K562 (cell line): ENCODE measurements around the gene KISS1R. TPM values are rescaled to one million over a fixed set of nuclear protein-coding genes. Genes with fewer than 3 reads are reported as not detected.

Experiments
- ATAC-seq: fragments of 200-7000 bp; cut with Tn5 transposase; 3 replicates; pipeline ENCODE4 v1.9.1; 2020; ENCODE audit warnings: moderate library complexity
- BruUV-seq: library from RNA; stranded (reverse); fragments of 400-500 nt; replicated peaks from 2 replicates; lab custom pipeline; 2021; lab: Mats Ljungman, UMichigan
- CTCF ChIA-PET: fragments of 300-600 bp; formaldehyde crosslinking; extraction: SDS; loops from one replicate; lab custom pipeline; 2021; ENCODE audit warnings: low intra/inter-chr PET ratio; lab: Yijun Ruan, JAX
- POLR2A ChIA-PET: fragments of 300-600, 350-650 bp; sonication (Branson Sonifier 250); formaldehyde crosslinking; extraction: SDS; loops from one replicate; lab custom pipeline; 2021; ENCODE audit warnings: antibody characterized with exemption, inconsistent platforms; lab: Yijun Ruan, JAX
- DNase-seq, 4 experiments: peaks; one replicate each; pipeline versions ENCODE4 v3.0.0 to v3.0.0-alpha.2; 2011 to 2018; ENCODE audit warnings: low spot score in 3 of 4, mixed read lengths in 3 of 4; ENCODE audit errors: extremely low read depth in 1 of 4
- FAIRE-seq: peaks from 2 replicates; lab custom pipeline; 2011; peaks lifted over from hg19 to GRCh38; lab: Jason Lieb, UNC
- H2AFZ ChIP-seq: 2 replicates; pipeline ENCODE4 v1.6.0; 2011; ENCODE audit warnings: low read depth, low read length, control low read depth, inconsistent platforms
- H3K27ac ChIP-seq: fragments of 200-600 bp; 3 replicates; pipeline ENCODE4 v1.8.0; 2011; ENCODE audit warnings: low read depth, mild to moderate bottlenecking, control low read depth, inconsistent platforms, low read length, moderate library complexity, mixed read lengths; ENCODE audit errors: extremely low read depth
- H3K27me3 ChIP-seq, 2 experiments: fragments of 300-600 bp in 1 of 2; 2 replicates in 1 of 2; 3 replicates in 1 of 2; pipeline versions ENCODE4 v1.6.0 to v1.8.0; 2011; ENCODE audit warnings: inconsistent platforms in 2 of 2, low read length in 2 of 2, mild to moderate bottlenecking in 1 of 2, mixed read lengths in 1 of 2, moderate library complexity in 1 of 2; ENCODE audit not compliant: control insufficient read depth in 2 of 2, insufficient read depth in 2 of 2
- H3K36me3 ChIP-seq: fragments of 300-600 bp; 3 replicates; pipeline ENCODE4 v1.8.0; 2011; ENCODE audit warnings: mild to moderate bottlenecking, low read length, inconsistent platforms; ENCODE audit not compliant: control insufficient read depth, insufficient read depth
- H3K4me1 ChIP-seq, 2 experiments: fragments of 200-600 bp in 1 of 2; replicated peaks in 1 of 2; 2 replicates in 1 of 2; 3 replicates in 1 of 2; pipeline versions ENCODE4 v1.5.1 to v1.8.0; 2011; ENCODE audit warnings: inconsistent platforms in 2 of 2, low read length in 2 of 2, mild to moderate bottlenecking in 1 of 2, mixed read lengths in 1 of 2, moderate library complexity in 1 of 2; ENCODE audit not compliant: control insufficient read depth in 2 of 2, insufficient read depth in 2 of 2
- H3K4me2 ChIP-seq: 2 replicates; pipeline ENCODE4 v1.6.1; 2011; ENCODE audit warnings: low read length, control low read depth, inconsistent platforms, mixed read lengths; ENCODE audit not compliant: insufficient read depth
- H3K4me3 ChIP-seq: fragments of 200-600 bp; sonication (generic), shearing (Covaris generic); 2 replicates; pipeline ENCODE4 v1.5.1; 2016; ENCODE audit warnings: control low read depth, inconsistent platforms
- H3K79me2 ChIP-seq: fragments of 200-600 bp; 3 replicates; pipeline ENCODE4 v1.8.0; 2011; ENCODE audit warnings: low read length, inconsistent platforms; ENCODE audit not compliant: control insufficient read depth, insufficient read depth
- H3K9ac ChIP-seq, 2 experiments: 2 replicates each; pipeline versions ENCODE4 v1.6.0 to v1.6.1; 2011; ENCODE audit warnings: low read depth in 2 of 2, low read length in 2 of 2, control low read depth in 1 of 2, inconsistent platforms in 1 of 2, mild to moderate bottlenecking in 1 of 2, mixed read lengths in 1 of 2; ENCODE audit not compliant: insufficient read depth in 1 of 2
- H3K9me1 ChIP-seq: one replicate; pipeline ENCODE4 v1.6.0; 2011; ENCODE audit warnings: inconsistent platforms, mild to moderate bottlenecking, low read length, moderate library complexity; ENCODE audit not compliant: control insufficient read depth, insufficient read depth
- H3K9me3 ChIP-seq: replicated peaks from 2 replicates; pipeline ENCODE4 v1.5.1; 2011; ENCODE audit warnings: low read depth, low read length, inconsistent platforms; ENCODE audit not compliant: control insufficient read depth, insufficient read depth
- H4K20me1 ChIP-seq: replicated peaks from 2 replicates; pipeline ENCODE4 v1.6.1; 2011; ENCODE audit warnings: low read length, inconsistent platforms, mixed read lengths; ENCODE audit not compliant: control insufficient read depth, insufficient read depth
- BRD4 ChIP-seq: fragments of 200-600 bp; sonication (generic); IDR thresholded peaks from 2 replicates; pipeline ENCODE4 v1.6.1; 2017; ENCODE audit warnings: inconsistent platforms
- NFIC ChIP-seq: fragments of 450-650 bp; IDR thresholded peaks from 2 replicates; pipeline ENCODE4 v1.6.1; 2017; ENCODE audit warnings: mild to moderate bottlenecking, inconsistent platforms
- ZBTB1 ChIP-seq: sonication (generic); formaldehyde crosslinking; IDR thresholded peaks from 2 replicates; pipeline ENCODE4 v1.8.1; 2023; ENCODE audit warnings: missing genetic modification reagents, low read depth, mild to moderate bottlenecking, borderline replicate concordance
- ZBTB7A ChIP-seq: IDR thresholded peaks from 2 replicates; pipeline ENCODE4 v1.6.1; 2011; ENCODE audit warnings: low read depth, mild to moderate bottlenecking, low read length, moderate library complexity, borderline replicate concordance; ENCODE audit not compliant: control insufficient read depth
- ZNF436 ChIP-seq: fragments of 250-450, 450-650 bp; sonication (Bioruptor Pico); formaldehyde crosslinking; IDR thresholded peaks from 2 replicates; pipeline ENCODE4 v1.7.0; 2020; ENCODE audit warnings: mild to moderate bottlenecking
- WGBS: fragments of 100-300 bp; shearing (Covaris generic); methylation state at CpG from one replicate; pipeline ENCODE4 v1.1.6; 2016; ENCODE audit warnings: low coverage, mixed read lengths; ENCODE audit not compliant: insufficient coverage; ENCODE audit errors: missing lambda C conversion rate; 5-methylcytosine and 5-hydroxymethylcytosine counted together
- in situ Hi-C: fragments of 300-500 bp; cut with MboI; formaldehyde crosslinking; loops from 4 replicates; pipeline ENCODE4 v1.15.0; 2018; ENCODE audit warnings: inconsistent platforms, mixed read lengths
- intact Hi-C: fragments of 100-400 bp; cut with micrococcal nuclease; formaldehyde crosslinking; loops from 2 replicates; pipeline ENCODE4 v1.14.2; 2022
- polyA plus RNA-seq, 8 experiments: library from polyadenylated mRNA; depleted of rRNA in 4 of 8; stranded (reverse) in 5 of 8; unstranded in 3 of 8; fragments of >200 nt; fragmentation: Nextera tagmentation in 2 of 8; fragmentation: Illumina TruSeq in 1 of 8; extraction: Ambion mirVana in 2 of 8; extraction: Trizol in 1 of 8; gene quantifications; 2 replicates each; pipeline versions ENCODE4 v1.2.1 to v1.2.3, GENCODE V29; 2011 to 2014; ENCODE audit warnings: inconsistent platforms in 1 of 8, missing spikeins in 1 of 8
- total RNA-seq, 7 experiments: library from RNA; depleted of rRNA in 6 of 7; stranded (reverse); fragments of >200 nt in 6 of 7; fragmentation: Illumina TruSeq in 2 of 7; extraction: Trizol in 2 of 7; gene quantifications; 2 replicates each; pipeline versions ENCODE4 v1.2.1 to v1.2.3, GENCODE V29; 2011 to 2021; ENCODE audit warnings: low replicate concordance in 1 of 7

The KISS1R gene
- total and polyA plus RNA-seq, 9 of the 15 experiments (the other 6 are each of a cell fraction or from before 2014, with no cell fraction given) = 0.37 to 39.4 (median 2.0) TPM

GRCh38 chr19:944663-945241, 27.6 kb downstream of the KISS1R start:
- peaks cover 24% of the 10 kb centered on the region for H4K20me1 ChIP-seq
- 61% methylated on average over 18 of the region's 22 CpGs for WGBS
- ChIA-PET POLR2A (interaction anchor here (0.6 to 0.7 kb wide), 3 partner anchors 8 to 12 kb away, joined by 3 to 4 read pairs (median 4); no protein-coding TSS in a partner anchor), CTCF (no interaction called here)
- peak overlapping the region; percentile 55; the same call in 2 of the 3 replicates for H3K27ac ChIP-seq
- no peak overlapping the region for H3K4me2 ChIP-seq
- intact Hi-C loops (no loop called here), in situ Hi-C loops (no loop called here)
- peaks cover 62% of the 10 kb centered on the region; the same call in 2 of the 3 replicates for H3K36me3 ChIP-seq
- H3K9me3 ChIP-seq = no peaks in the 10 kb centered on the region
- FAIRE-seq (no peak), DNase-seq (no peak), ATAC-seq (no peak; the same call in 1 of the 3 replicates)
- peaks cover 15 to 81% of the 10 kb centered on the region in 2 experiments for H3K4me1 ChIP-seq
- no peaks in the 10 kb centered on the region for H3K27me3 ChIP-seq
- peaks cover 6% of the 10 kb centered on the region for H3K9me1 ChIP-seq
- no peak overlapping the region for H2AFZ ChIP-seq
- peak overlapping the region in 1 of 2 experiments; percentile 78; a peak in 1 of 4 replicates for H3K9ac ChIP-seq
- H3K79me2 ChIP-seq = peaks cover 83% of the 10 kb centered on the region
- BruUV-seq = no TSS peak
- TF ChIP-seq ZNF436 (CRISPR knock-in tag) = no peak
- no peak for TF ChIP-seq BRD4
- peak; percentile 82 for TF ChIP-seq NFIC
- TF ChIP-seq ZBTB1 (CRISPR knock-in tag) = 0 out of 2 replicates have a peak, but pooled peaks have one; percentile 5
- peak; percentile 1; the same call in 1 of the 2 replicates for TF ChIP-seq ZBTB7A
- no peak overlapping the region for H3K4me3 ChIP-seq
